ENCODE results near the gene SPEF2. TPM values are rescaled to one million over a fixed set of nuclear protein-coding genes. Genes with fewer than 3 reads are reported as not detected.

The SPEF2 gene
- total and polyA plus RNA-seq, 9 of the 15 experiments (the other 6 are each of a cell fraction or from before 2014, with no cell fraction given) = 0.11 to 0.62 (median 0.20) TPM; not detected in 2

GRCh38 chr5:35799753-35800152 is 182.1 kb downstream of the SPEF2 start:
- Histone ChIP-seq H2AFZ (ENCODE audit: low read depth, low read length) (no peak overlapping the region), H3K4me3 (no peak overlapping the region), H3K36me3 (ENCODE audit: control insufficient read depth, insufficient read depth, low read length) (no peaks in the 10 kb centered on the region), H3K9me1 (ENCODE audit: control insufficient read depth, insufficient read depth, low read length) (no peaks in the 10 kb centered on the region), H3K9me3 (replicated peaks; ENCODE audit: control insufficient read depth, insufficient read depth, low read depth, low read length) (no peaks in the 10 kb centered on the region), H3K27ac (ENCODE audit: extremely low read depth, low read depth, low read length) (no peak overlapping the region), H4K20me1 (replicated peaks; ENCODE audit: control insufficient read depth, insufficient read depth, low read length) (no peaks in the 10 kb centered on the region), H3K4me2 (ENCODE audit: insufficient read depth, low read length) (no peak overlapping the region), H3K27me3 (ENCODE audit: control insufficient read depth in 2 of 2, insufficient read depth in 2 of 2, low read length in 2 of 2) (0 out of 5 replicates have a peak, but pooled peaks cover 0 to 2% of the 10 kb centered on the region in 2 experiments), H3K79me2 (ENCODE audit: control insufficient read depth, insufficient read depth, low read length) (no peaks in the 10 kb centered on the region), H3K9ac (ENCODE audit: insufficient read depth in 1 of 2, low read depth in 2 of 2, low read length in 2 of 2) (no peak overlapping the region), H3K4me1 (replicated peaks in 1 of 2; ENCODE audit: control insufficient read depth in 2 of 2, insufficient read depth in 2 of 2, low read length in 2 of 2) (no peaks in the 10 kb centered on the region)
- POLR2A ChIA-PET = interaction anchor here (0.5 kb wide), 1 partner anchor 162 kb away, joined by 3 read pairs; no protein-coding TSS in a partner anchor
- BruUV-seq (replicated peaks) = no TSS peak
- CTCF ChIA-PET (ENCODE audit: low intra/inter-chr PET ratio) = no interaction called here
- 0% methylated on average over 1 of the region's 1 CpG for WGBS (ENCODE audit: insufficient coverage, low coverage, missing lambda C conversion rate)
- intact Hi-C loops (cut with micrococcal nuclease) (no loop called here), in situ Hi-C loops (cut with MboI) (no loop called here)
- TF ChIP-seq ZNF785 (CRISPR knock-in tag; IDR thresholded peaks at IDR 0.05) (no peak), XRCC5 (IDR thresholded peaks at IDR 0.05; ENCODE audit: low read depth, low read length) (no peak), ZNF165 (CRISPR knock-in tag; IDR thresholded peaks at IDR 0.05; ENCODE audit: borderline replicate concordance) (no peak), HOXB6 (CRISPR knock-in tag; IDR thresholded peaks at IDR 0.05; ENCODE audit: borderline replicate concordance) (no peak), NKRF (IDR thresholded peaks at IDR 0.05; ENCODE audit: borderline replicate concordance) (no peak), ZNF282 (CRISPR knock-in tag; IDR thresholded peaks at IDR 0.05) (no peak), XRCC3 (IDR thresholded peaks at IDR 0.05) (no peak), JUND (IDR thresholded peaks at IDR 0.05; ENCODE audit: borderline replicate concordance, low read depth, low read length) (no peak), JUND (tag; IDR thresholded peaks at IDR 0.05; ENCODE audit: borderline replicate concordance, low read depth, low read length) (no peak), RBM22 (IDR thresholded peaks at IDR 0.05; ENCODE audit: low read depth, low read length, poor library complexity, severe bottlenecking) (no peak), ZNF830 (CRISPR knock-in tag; IDR thresholded peaks at IDR 0.05) (no peak), FOXJ3 (CRISPR knock-in tag; IDR thresholded peaks at IDR 0.05) (no peak), NEUROD1 (IDR thresholded peaks at IDR 0.05; ENCODE audit: borderline replicate concordance, low read depth, low read length, partially characterized antibody) (no peak), MAFF (IDR thresholded peaks at IDR 0.05; ENCODE audit: low read length) (no peak), ZNF347 (CRISPR knock-in tag; IDR thresholded peaks at IDR 0.05; ENCODE audit: low read depth) (no peak), BHLHE40 (IDR thresholded peaks at IDR 0.05; ENCODE audit: low read length) (no peak)
- no peak for ATAC-seq
- FAIRE-seq = no peak
- DNase-seq (ENCODE audit: extremely low read depth in 1 of 4, low spot score in 3 of 4) = no peak
